ENCODE measurements around the gene NAA11.

NAA11 gene

GRCh38 chr4:79300280-79300679 lies 25.6 kb downstream of the NAA11 start:
- in situ Hi-C loops (cut with HindIII; ENCODE audit: low sequenced_read_pairs): no loop called here
- TF ChIP-seq CTCF (IDR thresholded peaks at IDR 0.05; ENCODE audit: low read depth, low read length, missing control alignments): no peak
- no peak overlapping the region for H3K4me3 ChIP-seq (ENCODE audit: low read depth, low read length)
- DNase-seq (ENCODE audit: low read depth): no peak

- H3K4me3 ChIP-seq (ENCODE audit: low read depth, low read length): no peak overlapping the region
- no peak for TF ChIP-seq CTCF (IDR thresholded peaks at IDR 0.05; ENCODE audit: low read depth, low read length, missing control alignments)
- in situ Hi-C loops (cut with HindIII; ENCODE audit: low sequenced_read_pairs): no loop called here
- DNase-seq (ENCODE audit: low read depth): no peak
These were observed 27.4 kb downstream of the NAA11 start for GRCh38 chr4:79298484-79298883.

GRCh38 chr4:79298027-79298426 lies 27.8 kb downstream of the NAA11 start:
- no peak for TF ChIP-seq CTCF (IDR thresholded peaks at IDR 0.05; ENCODE audit: low read depth, low read length, missing control alignments)
- in situ Hi-C loops (cut with HindIII; ENCODE audit: low sequenced_read_pairs): no loop called here
- no peak overlapping the region for H3K4me3 ChIP-seq (ENCODE audit: low read depth, low read length)
- no peak for DNase-seq (ENCODE audit: low read depth)

GRCh38 chr4:79297479-79297878 lies 28.4 kb downstream of the NAA11 start:
- DNase-seq (ENCODE audit: low read depth): no peak
- H3K4me3 ChIP-seq (ENCODE audit: low read depth, low read length): no peak overlapping the region
- TF ChIP-seq CTCF (IDR thresholded peaks at IDR 0.05; ENCODE audit: low read depth, low read length, missing control alignments): no peak
- in situ Hi-C loops (cut with HindIII; ENCODE audit: low sequenced_read_pairs): no loop called here

GRCh38 chr4:79296768-79297428 lies 29.0 kb downstream of the NAA11 start:
- no peak for TF ChIP-seq CTCF (IDR thresholded peaks at IDR 0.05; ENCODE audit: low read depth, low read length, missing control alignments)
- in situ Hi-C loops (cut with HindIII; ENCODE audit: low sequenced_read_pairs): no loop called here
- H3K4me3 ChIP-seq (ENCODE audit: low read depth, low read length): no peak overlapping the region
- no peak for DNase-seq (ENCODE audit: low read depth)

GRCh38 chr4:79295086-79295485 lies 30.8 kb downstream of the NAA11 start:
- TF ChIP-seq CTCF (IDR thresholded peaks at IDR 0.05; ENCODE audit: low read depth, low read length, missing control alignments): no peak
- in situ Hi-C loops (cut with HindIII; ENCODE audit: low sequenced_read_pairs): no loop called here
- no peak for DNase-seq (ENCODE audit: low read depth)
- no peak overlapping the region for H3K4me3 ChIP-seq (ENCODE audit: low read depth, low read length)

Measured in astrocyte of the cerebellum (primary cell).